ENCODE measurements around the gene UBE2G2.

DNA sequence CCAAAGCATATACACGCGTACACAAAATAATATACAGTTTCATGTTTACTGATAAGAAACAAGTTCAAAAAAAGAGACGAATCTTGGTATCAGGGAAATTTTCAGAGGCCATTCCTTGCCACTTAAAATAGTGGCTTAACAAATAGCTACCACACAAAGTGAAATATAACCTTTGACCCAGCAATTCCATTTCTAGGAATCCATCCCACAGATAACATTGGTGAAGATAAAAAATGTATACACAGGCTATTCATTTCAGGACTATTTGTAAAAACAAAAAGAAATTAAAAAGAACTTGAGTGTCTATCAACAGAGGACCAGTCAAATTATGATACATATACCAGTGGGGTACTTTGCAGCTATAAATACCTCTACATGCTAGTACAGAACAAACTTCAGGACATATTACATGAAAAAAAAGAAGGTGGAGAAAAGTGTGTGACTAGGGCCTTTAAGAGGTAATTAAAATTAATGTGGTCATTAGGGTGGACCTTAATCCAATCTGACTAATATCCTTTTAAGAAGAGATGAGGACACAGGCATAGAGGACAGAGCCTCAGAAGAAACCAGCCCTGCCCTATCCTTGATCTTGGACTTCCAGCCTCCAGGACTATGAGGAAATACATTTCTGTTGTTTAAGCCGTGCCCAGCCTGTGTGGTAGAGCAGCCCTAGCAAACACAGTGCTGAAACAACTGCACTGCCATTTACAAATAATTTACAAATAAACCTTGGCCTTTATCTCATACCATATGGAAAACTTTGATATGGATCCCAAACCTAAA, 7.8 kb downstream of the UBE2G2 start:
- no peak for TF ChIP-seq EZH2 (IDR thresholded peaks at IDR 0.05; ENCODE audit: low read length, missing control alignments)
- TF ChIP-seq, protein P1, sequence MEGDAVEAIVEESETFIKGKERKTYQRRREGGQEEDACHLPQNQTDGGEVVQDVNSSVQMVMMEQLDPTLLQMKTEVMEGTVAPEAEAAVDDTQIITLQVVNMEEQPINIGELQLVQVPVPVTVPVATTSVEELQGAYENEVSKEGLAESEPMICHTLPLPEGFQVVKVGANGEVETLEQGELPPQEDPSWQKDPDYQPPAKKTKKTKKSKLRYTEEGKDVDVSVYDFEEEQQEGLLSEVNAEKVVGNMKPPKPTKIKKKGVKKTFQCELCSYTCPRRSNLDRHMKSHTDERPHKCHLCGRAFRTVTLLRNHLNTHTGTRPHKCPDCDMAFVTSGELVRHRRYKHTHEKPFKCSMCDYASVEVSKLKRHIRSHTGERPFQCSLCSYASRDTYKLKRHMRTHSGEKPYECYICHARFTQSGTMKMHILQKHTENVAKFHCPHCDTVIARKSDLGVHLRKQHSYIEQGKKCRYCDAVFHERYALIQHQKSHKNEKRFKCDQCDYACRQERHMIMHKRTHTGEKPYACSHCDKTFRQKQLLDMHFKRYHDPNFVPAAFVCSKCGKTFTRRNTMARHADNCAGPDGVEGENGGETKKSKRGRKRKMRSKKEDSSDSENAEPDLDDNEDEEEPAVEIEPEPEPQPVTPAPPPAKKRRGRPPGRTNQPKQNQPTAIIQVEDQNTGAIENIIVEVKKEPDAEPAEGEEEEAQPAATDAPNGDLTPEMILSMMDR (conservative IDR thresholded peaks at IDR 0.05 in 1 of 2, IDR thresholded peaks at IDR 0.05 in 1 of 2; ENCODE audit: low read depth in 1 of 2, low read length in 2 of 2): no peak

Data from fibroblast of lung (primary cell).